ENCODE results near the gene FBXL16.
"Not testable (repeated sequence)": the region's sequence is repeated elsewhere in the genome, so short reads cannot be mapped to it uniquely, and the experiment has no call there.

FBXL16 gene

GRCh38 chr16:746637-747036, 41.0 kb upstream of the FBXL16 start:
- Histone ChIP-seq H2BK120ac (ENCODE audit: insufficient read depth, low read length, poor library complexity) (no peak overlapping the region), H2AK5ac (ENCODE audit: low read length) (no peak overlapping the region), H4K8ac (ENCODE audit: low read depth, low read length) (no peak overlapping the region), H3K23ac (ENCODE audit: low read length) (no peak overlapping the region), H3K79me2 (ENCODE audit: control insufficient read depth, insufficient read depth, low read length, poor library complexity) (no peaks in the 10 kb centered on the region), H3K27me3 (ENCODE audit: insufficient read depth, low read length) (no peaks in the 10 kb centered on the region), H3K36me3 (ENCODE audit: control insufficient read depth in 1 of 2, insufficient read depth in 2 of 2, low read length in 2 of 2) (no peaks in the 10 kb centered on the region), H2AFZ (ENCODE audit: insufficient read depth, low read length, poor library complexity) (no peak overlapping the region), H3K4me2 (ENCODE audit: low read length) (no peak overlapping the region), H3K4me1 (ENCODE audit: control insufficient read depth in 1 of 2, insufficient read depth in 2 of 2, low read length in 2 of 2) (no peaks in the 10 kb centered on the region), H3K9me3 (ENCODE audit: insufficient read depth, low read depth, low read length) (no peaks in the 10 kb centered on the region), H3K79me1 (ENCODE audit: low read length) (no peaks in the 10 kb centered on the region), H2BK5ac (ENCODE audit: low read depth, low read length, poor library complexity) (no peak overlapping the region), H4K12ac (ENCODE audit: low read depth, low read length) (no peak overlapping the region), H3K4ac (ENCODE audit: low read depth, low read length) (no peak overlapping the region), H3K14ac (ENCODE audit: low read length) (no peak overlapping the region), H3K27ac (ENCODE audit: low read depth, low read length) (no peak overlapping the region), H3K9ac (ENCODE audit: low read length) (no peak overlapping the region), H4K91ac (ENCODE audit: low read depth, low read length) (no peak overlapping the region), H3K4me3 (ENCODE audit: low read depth, low read length) (no peak overlapping the region), H2BK12ac (ENCODE audit: low read length) (no peak overlapping the region), H3K18ac (ENCODE audit: low read length) (no peak overlapping the region)
- WGBS (ENCODE audit: extremely low coverage, insufficient coverage, insufficient read length), result no CpG with 5 or more reads among the region's 13 CpGs
- no peak for DNase-seq

- Histone ChIP-seq H4K8ac (ENCODE audit: low read depth, low read length) (no peak overlapping the region), H2AK5ac (ENCODE audit: low read length) (no peak overlapping the region), H3K4ac (ENCODE audit: low read depth, low read length) (no peak overlapping the region), H4K12ac (ENCODE audit: low read depth, low read length) (no peak overlapping the region), H3K18ac (ENCODE audit: low read length) (no peak overlapping the region), H3K23ac (ENCODE audit: low read length) (no peak overlapping the region), H3K27me3 (ENCODE audit: insufficient read depth, low read length) (no peaks in the 10 kb centered on the region), H2AFZ (ENCODE audit: insufficient read depth, low read length, poor library complexity) (no peak overlapping the region), H2BK5ac (ENCODE audit: low read depth, low read length, poor library complexity) (no peak overlapping the region), H3K9ac (ENCODE audit: low read length) (no peak overlapping the region), H3K4me3 (ENCODE audit: low read depth, low read length) (no peak overlapping the region), H4K91ac (ENCODE audit: low read depth, low read length) (no peak overlapping the region), H2BK120ac (ENCODE audit: insufficient read depth, low read length, poor library complexity) (no peak overlapping the region), H3K79me1 (ENCODE audit: low read length) (peaks cover 3% of the 10 kb centered on the region), H2BK12ac (ENCODE audit: low read length) (no peak overlapping the region), H3K36me3 (ENCODE audit: control insufficient read depth in 1 of 2, insufficient read depth in 2 of 2, low read length in 2 of 2) (no peaks in the 10 kb centered on the region), H3K27ac (ENCODE audit: low read depth, low read length) (no peak overlapping the region), H3K79me2 (ENCODE audit: control insufficient read depth, insufficient read depth, low read length, poor library complexity) (peaks cover 2% of the 10 kb centered on the region), H3K4me2 (ENCODE audit: low read length) (no peak overlapping the region), H3K4me1 (ENCODE audit: control insufficient read depth in 1 of 2, insufficient read depth in 2 of 2, low read length in 2 of 2) (peaks cover 0 to 2% of the 10 kb centered on the region in 2 experiments), H3K9me3 (ENCODE audit: insufficient read depth, low read depth, low read length) (no peaks in the 10 kb centered on the region), H3K14ac (ENCODE audit: low read length) (no peak overlapping the region)
- peak in 1 of 2 donors; percentile 37 for DNase-seq
- no CpG with 5 or more reads among the region's 14 CpGs for WGBS (ENCODE audit: extremely low coverage, insufficient coverage, insufficient read length)
Measured at GRCh38 chr16:745739-746138, 40.1 kb upstream of the FBXL16 start.

- Histone ChIP-seq H2BK5ac (ENCODE audit: low read depth, low read length, poor library complexity) (no peak overlapping the region), H3K27me3 (ENCODE audit: insufficient read depth, low read length) (no peaks in the 10 kb centered on the region), H3K4me2 (ENCODE audit: low read length) (no peak overlapping the region), H3K4ac (ENCODE audit: low read depth, low read length) (no peak overlapping the region), H4K91ac (ENCODE audit: low read depth, low read length) (no peak overlapping the region), H3K23ac (ENCODE audit: low read length) (no peak overlapping the region), H3K36me3 (ENCODE audit: control insufficient read depth in 1 of 2, insufficient read depth in 2 of 2, low read length in 2 of 2) (no peaks in the 10 kb centered on the region), H2AFZ (ENCODE audit: insufficient read depth, low read length, poor library complexity) (no peak overlapping the region), H3K27ac (ENCODE audit: low read depth, low read length) (no peak overlapping the region), H2AK5ac (ENCODE audit: low read length) (no peak overlapping the region), H3K4me1 (ENCODE audit: control insufficient read depth in 1 of 2, insufficient read depth in 2 of 2, low read length in 2 of 2) (peaks cover 0 to 9% of the 10 kb centered on the region in 2 experiments), H3K14ac (ENCODE audit: low read length) (no peak overlapping the region), H3K4me3 (ENCODE audit: low read depth, low read length) (peak overlapping the region; percentile 1), H4K12ac (ENCODE audit: low read depth, low read length) (no peak overlapping the region), H3K9me3 (ENCODE audit: insufficient read depth, low read depth, low read length) (no peaks in the 10 kb centered on the region), H3K79me2 (ENCODE audit: control insufficient read depth, insufficient read depth, low read length, poor library complexity) (peaks cover 7% of the 10 kb centered on the region), H2BK12ac (ENCODE audit: low read length) (no peak overlapping the region), H2BK120ac (ENCODE audit: insufficient read depth, low read length, poor library complexity) (no peak overlapping the region), H3K79me1 (ENCODE audit: low read length) (peaks cover 8% of the 10 kb centered on the region), H3K18ac (ENCODE audit: low read length) (no peak overlapping the region), H3K9ac (ENCODE audit: low read length) (no peak overlapping the region), H4K8ac (ENCODE audit: low read depth, low read length) (no peak overlapping the region)
- no peak for DNase-seq
- no CpG with 5 or more reads among the region's 21 CpGs for WGBS (ENCODE audit: extremely low coverage, insufficient coverage, insufficient read length)
Measured at GRCh38 chr16:743794-744500, 38.3 kb upstream of the FBXL16 start.

GRCh38 chr16:742894-743293, 37.3 kb upstream of the FBXL16 start:
- no CpG with 5 or more reads among the region's 14 CpGs for WGBS (ENCODE audit: extremely low coverage, insufficient coverage, insufficient read length)
- not testable (repeated sequence) for H3K27me3 ChIP-seq (ENCODE audit: insufficient read depth, low read length); H4K91ac ChIP-seq (ENCODE audit: low read depth, low read length); H4K8ac ChIP-seq (ENCODE audit: low read depth, low read length); H3K14ac ChIP-seq (ENCODE audit: low read length); H3K79me1 ChIP-seq (ENCODE audit: low read length); H3K18ac ChIP-seq (ENCODE audit: low read length); H2BK5ac ChIP-seq (ENCODE audit: low read depth, low read length, poor library complexity); H3K9me3 ChIP-seq (ENCODE audit: insufficient read depth, low read depth, low read length); H3K4me1 ChIP-seq (ENCODE audit: control insufficient read depth in 1 of 2, insufficient read depth in 2 of 2, low read length in 2 of 2); H2BK120ac ChIP-seq (ENCODE audit: insufficient read depth, low read length, poor library complexity); H4K12ac ChIP-seq (ENCODE audit: low read depth, low read length); H2BK12ac ChIP-seq (ENCODE audit: low read length); H2AK5ac ChIP-seq (ENCODE audit: low read length); H3K4me2 ChIP-seq (ENCODE audit: low read length); H3K79me2 ChIP-seq (ENCODE audit: control insufficient read depth, insufficient read depth, low read length, poor library complexity); H2AFZ ChIP-seq (ENCODE audit: insufficient read depth, low read length, poor library complexity); H3K4me3 ChIP-seq (ENCODE audit: low read depth, low read length); H3K9ac ChIP-seq (ENCODE audit: low read length); H3K27ac ChIP-seq (ENCODE audit: low read depth, low read length); H3K36me3 ChIP-seq (ENCODE audit: control insufficient read depth in 1 of 2, insufficient read depth in 2 of 2, low read length in 2 of 2); DNase-seq; H3K4ac ChIP-seq (ENCODE audit: low read depth, low read length); H3K23ac ChIP-seq (ENCODE audit: low read length)
